ENCODE measurements around the gene ITGB4. TPM values are rescaled to one million over a fixed set of nuclear protein-coding genes. Genes with fewer than 3 reads are reported as not detected.

The ITGB4 gene
- total RNA-seq, 6 experiments from 2014 or later, result 0.92 to 4.1 (median 2.0) TPM

- Histone ChIP-seq H3K36me3 (peaks cover 5 to 48% (median 18%) of the 10 kb centered on the region in 4 donors), H3K4me1 (no peaks in the 10 kb centered on the region), H3K4me3 (no peak overlapping the region), H3K27ac (no peak overlapping the region), H3K9me3 (no peaks in the 10 kb centered on the region), H3K27me3 (no peaks in the 10 kb centered on the region)
- ATAC-seq (peak in 1 of 4 donors; percentile 14), DNase-seq (no peak)
- 87% methylated on average over 10 of the region's 20 CpGs for WGBS (ENCODE audit: insufficient coverage, low coverage, low lambda C conversion rate, missing lambda C conversion rate)
- intact Hi-C loops (cut with DNase I), result no loop called here
- TF ChIP-seq CTCF (IDR thresholded peaks at IDR 0.05) (no peak), POLR2A (IDR thresholded peaks at IDR 0.05) (no peak)
Measured at GRCh38 chr17:75706042-75706728, 15.1 kb upstream of the ITGB4 start.

GRCh38 chr17:75707079-75707571 is 14.1 kb upstream of the ITGB4 start:
- TF ChIP-seq POLR2A (IDR thresholded peaks at IDR 0.05) (no peak), CTCF (IDR thresholded peaks at IDR 0.05) (no peak)
- peaks cover 0 to 42% (median 18%) of the 10 kb centered on the region in 4 donors for H3K36me3 ChIP-seq
- H3K9me3 ChIP-seq, result no peaks in the 10 kb centered on the region
- intact Hi-C loops (cut with DNase I), result no loop called here
- DNase-seq (no peak), ATAC-seq (peak in 3 of 4 donors; percentile 23 to 30 (median 29))
- no peaks in the 10 kb centered on the region for H3K4me1 ChIP-seq
- H3K27ac ChIP-seq, result no peak overlapping the region
- no peaks in the 10 kb centered on the region for H3K27me3 ChIP-seq
- H3K4me3 ChIP-seq, result no peak overlapping the region
- WGBS (ENCODE audit: insufficient coverage, low coverage, low lambda C conversion rate, missing lambda C conversion rate), result 45% methylated on average over 3 of the region's 12 CpGs

GRCh38 chr17:75712446-75712845 is 8.8 kb upstream of the ITGB4 start:
- H3K4me3 ChIP-seq, result no peak overlapping the region
- H3K27ac ChIP-seq, result no peak overlapping the region
- no peaks in the 10 kb centered on the region for H3K36me3 ChIP-seq
- intact Hi-C loops (cut with DNase I), result no loop called here
- no peak for TF ChIP-seq CTCF (IDR thresholded peaks at IDR 0.05)
- TF ChIP-seq POLR2A (IDR thresholded peaks at IDR 0.05), result no peak
- DNase-seq (no peak), ATAC-seq (no peak)
- H3K27me3 ChIP-seq, result no peaks in the 10 kb centered on the region
- H3K9me3 ChIP-seq, result no peaks in the 10 kb centered on the region
- no peaks in the 10 kb centered on the region for H3K4me1 ChIP-seq
- 50% methylated on average over 2 of the region's 2 CpGs for WGBS (ENCODE audit: insufficient coverage, low coverage, low lambda C conversion rate, missing lambda C conversion rate)

GRCh38 chr17:75719732-75720131 is 1.5 kb upstream of the ITGB4 start:
- intact Hi-C loops (cut with DNase I), result no loop called here
- ATAC-seq, result no peak

More at GRCh38 chr17:75719732-75720131, 1.5 kb upstream of the ITGB4 start:
- no peaks in the 10 kb centered on the region for H3K4me1 ChIP-seq
- no peak overlapping the region for H3K4me3 ChIP-seq
- no peak for DNase-seq
- TF ChIP-seq CTCF (IDR thresholded peaks at IDR 0.05) (no peak), POLR2A (IDR thresholded peaks at IDR 0.05) (no peak)
- H3K27me3 ChIP-seq, result no peaks in the 10 kb centered on the region
- H3K9me3 ChIP-seq, result no peaks in the 10 kb centered on the region
- WGBS (ENCODE audit: insufficient coverage, low coverage, low lambda C conversion rate, missing lambda C conversion rate), result 40% methylated on average over 1 of the region's 2 CpGs
- no peaks in the 10 kb centered on the region for H3K36me3 ChIP-seq
- H3K27ac ChIP-seq, result no peak overlapping the region
